Esophagus squamous epithelium (tissue), 4 donors: ENCODE measurements around the gene CELF4.

Experiments
- POLR2A ChIP-seq, 4 donors: fragments of 450-650 bp; IDR thresholded peaks; one replicate each; pipeline ENCODE4 v1.6.1; 2017; ENCODE audit warnings: antibody characterized with exemption in 4 of 4, mild to moderate bottlenecking in 4 of 4, moderate library complexity in 3 of 4
- TF ChIP-seq, protein P1 (sequence below), 6 experiments: fragments of 450-650 bp in 4 of 6; fragments of 200-600 bp in 2 of 6; sonication (generic) in 2 of 6; IDR thresholded peaks; one replicate each; pipeline ENCODE4 v1.5.1; 2016 to 2019; ENCODE audit warnings: antibody characterized with exemption in 6 of 6, mild to moderate bottlenecking in 4 of 6, moderate library complexity in 4 of 6

DNA sequence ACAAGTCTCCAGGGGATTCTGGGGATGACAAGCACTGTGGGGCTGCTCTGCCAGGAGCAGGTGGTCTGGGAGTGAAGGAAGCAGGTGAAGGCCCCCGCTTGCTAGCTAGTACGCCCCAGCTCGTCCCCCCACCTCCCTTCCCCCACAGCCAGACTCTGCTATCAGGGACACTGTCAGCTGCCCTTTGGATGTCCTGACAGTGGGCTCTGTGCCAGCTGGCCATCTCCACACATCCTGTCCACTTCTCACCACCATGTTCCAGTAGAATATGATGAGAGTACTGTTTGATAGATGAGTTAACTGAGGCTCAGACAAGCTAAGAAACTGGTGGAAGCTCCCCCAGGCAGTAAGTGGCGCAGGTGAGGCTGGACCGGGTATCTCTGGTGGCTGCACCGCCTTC, 276.2 kb downstream of the CELF4 start:
- TF ChIP-seq, protein P1, sequence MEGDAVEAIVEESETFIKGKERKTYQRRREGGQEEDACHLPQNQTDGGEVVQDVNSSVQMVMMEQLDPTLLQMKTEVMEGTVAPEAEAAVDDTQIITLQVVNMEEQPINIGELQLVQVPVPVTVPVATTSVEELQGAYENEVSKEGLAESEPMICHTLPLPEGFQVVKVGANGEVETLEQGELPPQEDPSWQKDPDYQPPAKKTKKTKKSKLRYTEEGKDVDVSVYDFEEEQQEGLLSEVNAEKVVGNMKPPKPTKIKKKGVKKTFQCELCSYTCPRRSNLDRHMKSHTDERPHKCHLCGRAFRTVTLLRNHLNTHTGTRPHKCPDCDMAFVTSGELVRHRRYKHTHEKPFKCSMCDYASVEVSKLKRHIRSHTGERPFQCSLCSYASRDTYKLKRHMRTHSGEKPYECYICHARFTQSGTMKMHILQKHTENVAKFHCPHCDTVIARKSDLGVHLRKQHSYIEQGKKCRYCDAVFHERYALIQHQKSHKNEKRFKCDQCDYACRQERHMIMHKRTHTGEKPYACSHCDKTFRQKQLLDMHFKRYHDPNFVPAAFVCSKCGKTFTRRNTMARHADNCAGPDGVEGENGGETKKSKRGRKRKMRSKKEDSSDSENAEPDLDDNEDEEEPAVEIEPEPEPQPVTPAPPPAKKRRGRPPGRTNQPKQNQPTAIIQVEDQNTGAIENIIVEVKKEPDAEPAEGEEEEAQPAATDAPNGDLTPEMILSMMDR (IDR thresholded peaks at IDR 0.05), result no peak
- TF ChIP-seq POLR2A (IDR thresholded peaks at IDR 0.05), result no peak
